Stimulated activated naive CD4-positive, alpha-beta T cell treated with Interleukin-2 at 50 U/mL for 16 hours (primary cell): ENCODE measurements around the gene PPP4R4.
"Not testable (repeated sequence)": the region's sequence is repeated elsewhere in the genome, so short reads cannot be mapped to it uniquely, and the experiment has no call there.

Experiments used
- DNase-seq: peaks from one replicate; lab custom pipeline; 2025; lab: John Stamatoyannopoulos, UW

Gene PPP4R4

DNA sequence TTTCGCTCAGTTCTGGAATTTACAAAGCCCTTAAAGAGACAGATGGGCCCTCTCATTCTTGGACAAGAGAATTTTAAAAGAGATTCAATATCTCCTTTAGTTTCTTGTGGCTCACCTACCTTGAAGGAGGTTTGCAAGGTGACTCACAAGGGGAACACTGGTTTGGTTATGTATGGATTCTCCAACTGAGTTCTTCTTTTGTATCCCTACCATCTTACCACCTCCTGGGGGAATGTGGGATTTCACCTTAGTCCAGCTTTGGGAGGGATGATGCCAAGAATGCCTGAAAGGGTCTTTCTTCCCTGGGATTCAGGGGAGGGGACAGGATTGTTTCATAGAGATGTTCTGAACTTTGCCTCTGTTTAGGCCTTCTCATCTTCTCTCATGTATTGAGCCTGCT lies 3.7 kb downstream of the PPP4R4 start:
- no peak for DNase-seq

DNA sequence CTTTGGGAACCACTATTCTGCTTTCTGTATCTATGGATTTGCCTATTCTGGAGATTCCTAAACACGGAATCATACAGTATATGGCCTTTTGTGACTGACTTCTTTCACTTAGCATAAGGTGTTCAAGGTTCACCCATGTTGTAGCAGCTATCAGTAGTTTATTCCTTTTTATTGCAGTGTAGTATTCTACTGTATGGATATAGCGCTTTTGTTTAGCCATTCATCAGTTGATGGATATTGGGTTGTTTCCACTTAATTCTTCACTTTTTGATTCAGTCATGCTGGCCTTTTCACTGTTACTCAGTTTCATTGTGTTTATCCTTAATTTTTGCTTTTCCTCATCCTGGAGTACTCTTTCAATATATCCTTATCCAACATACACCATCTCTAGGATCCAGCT lies 5.1 kb downstream of the PPP4R4 start:
- no peak for DNase-seq

DNA sequence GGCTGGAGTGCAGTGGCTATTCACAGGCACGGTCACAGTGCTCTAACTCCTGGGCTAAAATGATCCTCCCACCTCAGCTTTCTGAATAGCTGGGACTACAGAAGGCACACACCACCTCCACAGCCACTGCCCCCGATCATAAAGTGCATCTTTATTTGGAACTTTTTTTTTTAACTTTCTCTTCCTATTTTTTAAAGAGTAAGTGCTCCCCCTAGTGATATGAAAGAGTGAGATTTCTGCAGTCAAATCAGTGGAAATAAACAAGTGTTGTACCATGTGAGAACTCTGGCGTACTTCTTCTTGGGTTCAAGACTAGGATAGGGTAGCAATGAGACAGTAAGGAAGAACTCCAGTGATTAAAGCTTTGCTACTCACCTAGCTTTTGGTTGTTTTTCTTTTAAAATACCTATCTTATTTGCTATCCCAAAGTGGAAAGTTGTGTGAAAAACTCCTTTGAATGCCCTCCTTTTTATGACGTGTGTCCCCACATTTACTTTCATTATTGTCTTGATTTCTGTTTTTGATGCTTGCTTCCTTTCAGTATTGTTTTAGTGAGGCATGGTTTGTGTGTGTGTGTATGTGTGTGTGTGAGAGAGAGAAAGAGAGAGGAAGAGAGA lies 6.6 kb downstream of the PPP4R4 start:
- no peak for DNase-seq

DNA sequence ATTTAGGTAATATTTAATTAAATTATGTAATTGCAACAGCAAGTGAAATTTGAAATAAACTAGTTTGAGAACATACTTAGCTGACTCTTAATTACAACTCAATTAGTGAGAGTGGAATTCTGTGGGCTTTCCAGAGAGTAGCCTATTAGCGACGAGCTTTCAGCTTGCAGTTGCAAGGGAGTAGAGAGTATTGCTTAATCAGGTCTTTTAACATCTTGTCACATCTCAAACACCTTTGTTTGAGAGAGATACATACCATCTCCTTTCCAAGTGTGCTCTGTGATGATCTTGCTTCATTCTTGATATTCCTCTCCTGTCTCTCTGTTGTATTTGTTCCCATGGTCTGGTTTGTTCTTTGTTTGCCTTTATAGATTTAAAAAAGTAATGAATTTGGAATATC lies 7.7 kb downstream of the PPP4R4 start:
- no peak for DNase-seq

DNA sequence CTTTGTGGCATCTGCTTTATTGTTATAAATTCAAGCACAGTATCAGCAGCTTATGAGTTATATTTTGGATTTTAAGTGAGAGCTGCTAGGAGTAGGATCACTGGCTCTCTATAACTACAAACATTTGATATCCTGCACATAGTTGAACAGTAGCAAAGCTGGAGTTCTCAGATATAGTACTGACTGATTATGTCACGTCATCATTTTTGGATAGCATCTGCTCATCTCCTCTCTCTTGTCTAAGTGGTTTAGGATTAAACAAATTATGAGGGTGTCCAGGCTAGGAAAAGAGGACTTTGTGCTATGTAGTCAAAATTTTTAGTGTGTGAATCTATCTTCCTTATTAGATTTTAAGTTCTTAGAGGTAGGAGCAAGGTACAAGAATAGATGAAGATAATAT lies 18.4 kb downstream of the PPP4R4 start:
- DNase-seq = no peak

DNA sequence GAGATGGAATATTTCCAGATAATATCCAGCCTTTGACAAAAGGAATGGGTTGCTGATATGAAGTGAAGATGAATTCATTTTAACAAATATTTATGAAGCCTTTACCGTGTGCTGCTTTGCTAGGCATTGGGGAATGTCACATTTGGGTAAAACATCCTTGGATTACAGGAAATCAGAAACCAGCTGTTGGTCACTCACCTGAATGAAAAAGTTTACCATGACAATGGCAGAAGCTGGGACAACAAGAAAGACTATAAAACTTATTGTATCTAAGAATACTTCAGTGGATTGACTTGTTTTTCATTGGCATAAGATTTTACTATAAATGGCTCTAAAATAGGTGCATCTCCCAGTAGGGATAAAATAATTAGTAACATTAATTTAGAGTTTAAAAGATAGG lies 19.7 kb downstream of the PPP4R4 start:
- no peak for DNase-seq

DNA sequence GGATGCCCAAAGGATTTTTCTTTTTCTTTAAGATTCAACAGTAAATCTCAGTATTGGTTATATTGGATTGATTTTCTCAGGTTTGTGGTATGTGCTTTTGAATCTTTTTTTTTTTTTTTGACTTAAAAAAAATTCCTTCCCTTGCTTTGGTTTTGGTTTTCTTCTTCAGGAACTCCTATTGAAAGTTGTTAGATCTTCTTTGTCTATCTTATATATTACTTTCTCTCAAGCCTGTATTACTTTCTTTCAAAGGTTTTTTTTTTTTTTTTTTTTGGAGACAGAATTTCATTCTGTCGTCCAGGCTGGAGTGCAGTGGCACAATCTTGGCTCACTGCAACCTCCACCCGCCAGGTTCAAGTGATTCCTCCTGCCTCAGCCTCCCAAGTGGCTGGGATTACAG lies 21.9 kb downstream of the PPP4R4 start:
- no peak for DNase-seq

DNA sequence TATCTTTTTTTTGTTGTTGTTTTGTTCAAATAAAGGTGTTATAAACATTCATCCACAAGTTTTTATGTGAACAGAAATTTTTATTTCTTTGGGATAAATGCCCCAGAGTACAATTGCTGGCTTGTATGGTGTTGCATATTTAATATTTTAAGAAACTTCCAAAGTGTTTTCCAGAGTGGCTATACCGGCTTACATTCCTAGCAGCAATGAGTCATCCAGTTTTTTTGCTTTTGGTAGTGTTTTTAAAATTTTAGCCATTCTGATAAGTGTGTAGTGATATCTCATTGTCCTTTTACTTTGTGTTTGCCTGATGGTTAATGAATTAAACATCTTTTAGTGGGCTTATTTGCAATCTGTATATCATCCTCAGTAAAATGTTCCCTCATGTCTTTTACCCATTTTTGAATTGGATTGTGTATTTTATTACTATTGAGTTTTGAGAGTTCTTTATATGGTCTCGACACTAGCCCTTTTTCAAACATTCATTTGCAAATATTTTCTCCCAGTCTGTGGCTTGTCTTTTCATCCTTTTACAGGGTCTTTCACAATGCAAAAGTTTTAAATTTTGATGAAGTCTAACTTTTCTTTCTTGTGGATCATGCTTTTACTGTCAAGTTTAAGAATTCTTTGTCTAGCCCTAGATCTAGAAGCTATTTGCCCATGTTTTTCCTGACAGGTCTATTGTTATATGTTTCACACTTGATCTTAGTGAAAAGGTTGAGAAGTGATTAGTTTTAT lies 29.5 kb downstream of the PPP4R4 start:
- DNase-seq = no peak

DNA sequence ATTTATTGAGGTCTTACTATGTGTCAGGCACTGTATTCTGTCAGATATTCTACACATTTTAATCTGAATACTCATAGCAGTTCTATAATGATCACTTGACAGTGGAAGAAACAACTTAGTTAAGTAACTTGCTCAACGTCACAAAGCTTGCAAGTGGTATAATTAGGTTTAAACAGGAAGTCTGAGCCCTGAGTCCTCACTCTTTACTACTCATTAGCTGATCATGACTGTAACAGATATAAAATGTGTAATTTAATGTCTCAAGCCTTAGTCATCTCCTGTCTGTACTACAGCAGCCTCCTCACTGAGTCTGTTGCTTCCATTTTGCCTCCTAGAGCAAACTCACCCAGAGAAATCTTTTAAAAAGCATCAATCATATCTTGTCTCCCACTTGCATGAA lies 38.9 kb downstream of the PPP4R4 start:
- no peak for DNase-seq

DNA sequence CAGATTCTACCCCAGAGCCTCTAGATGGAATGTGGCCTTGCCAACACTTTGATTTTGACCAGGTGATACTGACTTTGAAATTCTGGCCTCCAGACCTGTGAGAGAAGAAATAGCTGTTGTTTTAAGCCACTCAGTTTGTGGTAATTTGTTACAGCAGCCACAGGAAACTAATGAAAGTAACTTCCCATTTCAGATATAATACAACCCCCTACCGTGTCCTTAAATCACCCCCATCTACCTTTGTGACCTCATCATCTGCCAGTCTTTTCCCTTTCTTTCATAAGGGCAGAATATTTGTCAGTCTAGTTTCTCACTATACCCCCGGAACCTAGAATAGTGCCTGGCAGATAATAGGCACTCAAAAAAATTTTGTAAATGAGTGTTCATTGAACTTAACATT lies 39.6 kb downstream of the PPP4R4 start:
- no peak for DNase-seq

DNA sequence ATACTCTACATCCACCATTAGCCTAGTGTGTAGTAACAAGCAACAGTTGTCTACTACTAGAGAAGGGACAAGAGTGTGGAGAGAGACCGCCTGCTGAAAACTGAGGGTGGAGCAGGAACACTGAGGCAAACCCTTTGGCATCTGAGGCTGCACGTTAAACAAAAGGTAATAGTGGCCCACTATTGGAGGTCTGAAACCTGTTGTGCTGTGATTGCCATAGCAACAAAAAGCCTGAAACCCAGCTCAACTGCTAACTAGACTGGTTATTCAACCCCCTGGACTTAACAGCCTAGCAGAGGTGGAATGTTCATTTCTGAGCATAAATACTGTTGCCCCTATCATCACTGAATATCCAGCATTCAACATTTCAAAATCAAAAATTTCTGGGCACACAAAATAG lies 43.0 kb downstream of the PPP4R4 start:
- no peak for DNase-seq

DNA sequence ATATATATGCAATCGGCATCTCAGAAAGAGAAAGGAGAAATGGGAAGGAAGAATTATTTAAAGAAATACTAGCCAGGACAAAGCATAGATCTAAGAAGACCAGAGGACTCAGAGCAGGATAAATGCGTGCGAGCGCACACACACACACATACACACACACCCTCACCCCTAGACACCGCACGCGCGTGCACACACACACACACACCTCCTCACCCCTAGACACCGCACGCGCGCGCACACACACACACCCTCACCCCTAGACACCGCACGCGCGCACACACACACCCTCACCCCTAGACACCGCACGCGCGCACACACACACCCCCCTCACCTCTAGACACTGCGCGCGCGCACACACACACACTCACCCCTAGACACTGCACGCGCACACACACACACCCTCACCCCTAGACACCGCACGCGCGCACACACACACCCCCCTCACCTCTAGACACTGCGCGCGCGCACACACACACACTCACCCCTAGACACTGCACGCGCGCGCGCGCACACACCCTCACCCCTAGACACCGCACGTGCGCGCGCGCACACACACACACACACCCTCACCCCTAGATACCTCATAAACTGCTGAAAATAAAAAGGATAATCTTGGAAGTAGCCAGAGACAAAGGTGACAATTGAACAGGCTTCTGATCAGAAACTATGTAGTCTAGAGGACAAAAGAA lies 44.2 kb downstream of the PPP4R4 start:
- DNase-seq = not testable (repeated sequence)

DNA sequence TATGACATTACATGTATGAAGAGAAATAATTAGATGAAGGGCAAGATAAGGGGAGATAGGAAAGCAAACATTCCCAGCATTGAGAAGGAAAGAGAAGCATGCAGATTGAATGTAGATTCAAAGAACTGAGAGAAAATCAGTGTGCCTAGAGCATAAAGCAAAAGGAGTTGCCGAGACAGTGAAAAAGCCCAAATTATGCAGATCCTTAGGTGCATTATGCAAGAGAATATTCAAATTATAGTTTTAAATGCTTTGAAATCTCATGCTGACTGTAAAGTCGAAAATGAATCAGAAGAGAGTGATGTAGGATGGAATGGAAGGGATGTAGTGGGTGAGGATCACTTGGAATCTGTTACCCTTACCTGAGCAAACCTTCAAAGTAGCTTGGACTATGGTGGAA lies 49.9 kb downstream of the PPP4R4 start:
- no peak for DNase-seq

DNA sequence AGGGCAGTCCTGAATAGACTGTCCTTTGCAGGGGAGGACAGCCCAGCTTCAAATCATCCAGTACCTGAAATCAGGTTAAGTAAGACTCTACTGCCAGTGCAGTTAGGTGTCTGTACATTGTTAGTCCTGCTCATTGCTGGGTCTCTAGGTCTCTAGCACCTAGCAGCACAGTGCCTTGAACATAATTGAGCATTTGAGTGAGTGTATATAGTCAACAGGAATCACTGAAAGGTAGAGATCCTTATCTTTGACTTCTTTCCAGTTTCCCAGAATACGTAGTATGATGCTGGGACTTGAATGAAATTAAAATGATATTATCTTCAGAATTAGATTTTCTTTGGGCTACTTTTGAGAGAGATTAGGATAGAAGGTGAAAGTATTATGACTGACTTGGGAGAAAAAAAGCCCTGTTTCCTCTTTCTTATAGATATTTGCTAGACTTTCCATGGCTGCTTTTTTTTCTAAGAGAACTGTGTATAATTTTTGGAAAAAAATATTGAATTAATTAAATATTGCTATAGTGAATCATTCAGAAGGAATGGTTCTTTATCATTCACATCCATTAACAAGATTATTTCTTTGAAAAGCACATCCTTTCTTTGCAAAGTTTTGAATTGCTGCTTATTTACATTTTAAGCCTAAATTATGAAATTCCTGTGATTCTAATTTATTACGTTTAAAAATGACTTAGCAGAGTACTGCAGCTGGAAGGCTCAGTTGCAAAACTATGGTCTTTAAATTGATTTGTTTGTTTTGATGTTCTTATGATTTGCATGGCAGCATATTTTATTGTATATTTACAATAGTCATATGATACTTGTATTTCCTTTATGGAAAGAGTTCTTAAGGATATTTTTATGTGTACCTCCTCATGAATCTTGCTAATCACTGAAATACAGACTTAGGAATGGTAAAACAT lies 51.6 kb downstream of the PPP4R4 start:
- no peak for DNase-seq

DNA sequence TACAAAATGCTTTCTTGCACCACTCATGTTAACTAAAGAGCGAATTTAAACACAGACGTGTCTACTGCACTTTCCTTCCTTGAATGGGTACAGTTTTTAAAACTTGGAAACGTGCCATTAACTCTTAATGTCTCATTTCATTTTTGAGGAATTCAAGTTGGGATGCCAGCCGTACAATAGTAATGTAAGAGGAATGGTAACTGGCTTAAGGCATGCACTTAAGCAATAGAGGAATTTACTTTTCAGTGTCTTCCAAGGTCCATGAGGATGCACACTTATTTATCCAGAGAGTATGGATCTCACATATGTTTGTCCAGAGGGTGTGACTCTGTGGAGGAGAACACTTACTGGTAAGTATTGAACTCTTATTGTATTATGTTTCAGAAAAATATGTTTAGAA lies 52.9 kb downstream of the PPP4R4 start:
- no peak for DNase-seq

DNA sequence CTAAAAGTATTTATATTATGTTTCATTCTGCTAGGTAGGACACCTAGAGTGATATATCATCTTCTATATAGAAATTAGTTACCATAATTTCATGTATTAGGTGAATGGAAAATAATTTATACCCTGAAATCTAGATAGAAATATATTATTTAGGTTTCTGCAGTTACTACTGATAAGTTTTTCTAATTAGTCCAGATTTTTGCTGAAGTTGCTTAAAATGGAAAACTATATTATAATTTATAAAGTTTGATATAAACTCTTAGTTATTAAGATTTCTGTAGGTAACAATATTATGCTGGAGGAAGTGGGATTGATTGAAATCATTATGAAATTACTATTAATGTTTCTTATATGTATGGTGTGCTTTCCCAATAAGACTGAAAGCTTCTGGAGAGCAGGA lies 62.9 kb downstream of the PPP4R4 start:
- no peak for DNase-seq

DNA sequence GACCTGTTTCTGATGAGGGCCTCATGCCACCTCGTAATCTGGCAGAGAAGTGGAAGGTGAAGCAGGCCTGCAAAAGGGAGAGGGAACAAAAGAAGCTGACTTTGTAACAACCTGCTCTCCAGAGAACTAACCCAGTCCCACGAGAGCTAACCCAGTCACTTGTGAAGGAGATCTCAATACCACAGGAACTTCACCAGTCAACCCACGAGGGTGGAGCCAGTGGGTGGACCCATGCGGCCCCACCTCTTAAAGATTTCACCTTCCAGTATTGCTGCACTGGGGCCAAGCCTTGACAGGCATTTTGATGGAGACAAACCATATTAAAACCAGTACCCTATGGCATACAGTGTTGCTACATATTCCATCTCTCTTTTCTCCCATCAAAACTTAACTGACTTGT lies 63.9 kb downstream of the PPP4R4 start:
- no peak for DNase-seq

DNA sequence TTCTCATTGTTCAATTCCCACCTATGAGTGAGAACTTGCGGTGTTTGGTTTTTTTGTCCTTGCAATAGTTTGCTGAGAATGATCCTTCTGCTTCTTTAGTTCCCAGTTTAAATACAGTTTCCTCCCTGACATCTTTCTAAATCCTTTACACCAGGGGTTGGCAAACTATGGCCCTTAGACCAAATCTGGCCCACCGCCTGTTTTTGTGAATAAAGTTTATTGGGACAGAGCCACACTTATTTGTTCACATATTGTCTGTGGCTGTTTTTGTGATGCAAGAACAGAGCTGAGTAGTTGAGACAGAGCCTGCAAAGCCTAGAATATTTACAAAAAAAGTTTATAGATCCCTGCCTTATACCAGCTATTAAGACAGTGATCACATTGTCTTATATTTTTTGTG lies 65.3 kb downstream of the PPP4R4 start:
- DNase-seq = no peak

DNA sequence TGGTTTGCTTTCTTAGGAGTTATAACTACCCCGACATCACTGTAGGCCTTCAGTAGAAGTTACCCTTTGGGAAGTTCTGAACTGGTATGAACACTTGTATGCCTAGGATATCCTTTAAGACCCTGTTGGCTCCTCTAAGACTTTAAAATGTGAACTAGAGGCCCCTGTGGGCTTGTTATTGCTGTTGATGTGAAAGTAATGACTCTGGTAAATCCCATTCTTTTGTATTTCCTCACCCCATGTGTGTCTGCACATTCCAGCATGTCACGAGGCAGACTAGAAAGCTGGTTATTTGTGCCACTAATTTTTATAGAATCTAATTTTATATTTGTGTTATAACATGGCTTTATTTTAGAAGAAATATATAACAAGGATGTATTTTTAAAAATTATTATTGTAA lies 70.1 kb downstream of the PPP4R4 start:
- DNase-seq = no peak

DNA sequence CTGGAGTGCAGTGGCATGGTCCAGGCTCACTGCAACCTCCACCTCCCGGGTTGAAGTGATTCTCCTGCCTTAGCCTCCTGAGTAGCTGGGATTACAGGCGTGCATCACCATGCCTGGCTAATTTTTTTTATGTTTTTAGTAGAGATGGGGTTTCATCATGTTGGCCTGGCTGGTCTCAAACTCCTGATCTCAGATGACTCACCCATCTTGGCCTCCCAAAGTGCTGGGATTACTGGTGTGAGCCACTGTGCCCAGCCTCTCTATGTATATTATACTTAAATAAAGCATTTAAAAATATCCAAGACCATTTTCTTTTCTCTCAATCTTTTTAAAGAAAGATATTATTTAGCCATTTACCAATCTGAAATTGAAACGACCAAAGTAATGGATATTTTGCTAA lies 90.1 kb downstream of the PPP4R4 start:
- not testable (repeated sequence) for DNase-seq

DNA sequence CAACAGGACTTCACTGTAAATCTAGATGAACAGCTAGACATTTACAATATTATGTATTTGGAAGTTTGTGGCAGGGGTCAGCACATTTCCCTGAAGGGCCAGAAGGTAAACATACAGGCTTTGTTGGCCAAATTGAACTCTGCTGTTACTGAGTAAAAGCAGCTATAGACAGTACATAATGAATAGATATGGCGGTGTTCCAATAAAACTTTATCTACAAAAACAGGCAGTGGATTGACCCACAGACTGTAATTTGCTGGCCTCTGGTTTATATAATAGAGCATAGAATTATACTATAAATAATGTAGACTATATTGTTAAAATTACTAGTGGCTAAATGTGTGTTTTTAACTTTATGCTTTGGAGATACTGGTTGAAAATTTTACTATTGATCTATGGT lies 93.2 kb downstream of the PPP4R4 start:
- no peak for DNase-seq

DNA sequence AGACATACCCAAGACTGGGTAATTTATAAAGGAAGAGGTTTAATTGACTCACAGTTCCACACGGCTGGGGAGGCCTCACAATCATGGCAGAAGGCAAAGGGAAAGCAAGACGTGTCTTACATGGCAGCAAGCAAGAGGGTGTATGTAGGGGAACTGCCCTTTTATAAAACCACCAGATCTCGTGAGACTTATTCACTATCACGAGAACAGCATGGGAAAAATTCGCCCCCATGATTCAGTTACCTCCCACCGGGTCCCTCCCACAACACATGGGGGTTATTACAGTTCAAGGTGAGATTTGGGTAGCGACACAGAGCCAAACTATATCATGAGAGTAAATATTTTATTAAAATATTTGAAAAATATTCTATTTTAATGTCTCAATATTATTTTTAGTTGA lies 94.5 kb downstream of the PPP4R4 start:
- not testable (repeated sequence) for DNase-seq
